K562 (cell line): ENCODE data around the gene ZBTB48. TPM values are rescaled to one million over a fixed set of nuclear protein-coding genes. Genes with fewer than 3 reads are reported as not detected.
A peak's percentile ranks its signal among the peaks of the same experiment; 100 is the strongest.

Source experiments
- ARID2 ChIP-seq: fragments of 450-650 bp; IDR thresholded peaks from 2 replicates; pipeline ENCODE4 v1.6.1; 2017; ENCODE audit warnings: antibody characterized with exemption, mild to moderate bottlenecking
- CCAR2 ChIP-seq: fragments of 200-400 bp; formaldehyde crosslinking; IDR thresholded peaks from 2 replicates; pipeline ENCODE4 v1.6.1; 2017; ENCODE audit warnings: mild to moderate bottlenecking, low read depth, low read length
- DACH1 ChIP-seq: fragments of 450-650 bp; IDR thresholded peaks from 2 replicates; pipeline ENCODE4 v1.6.1; 2018; ENCODE audit not compliant: partially characterized antibody
- EP400 ChIP-seq: fragments of 450-650 bp; IDR thresholded peaks from 2 replicates; pipeline ENCODE4 v1.6.1; 2017; ENCODE audit warnings: antibody characterized with exemption, mild to moderate bottlenecking, moderate library complexity
- ESRRB ChIP-seq: fragments of 250-450 bp; sonication (Bioruptor Pico); IDR thresholded peaks from 2 replicates; pipeline ENCODE4 v1.5.0; 2020; ENCODE audit warnings: mild to moderate bottlenecking, moderate library complexity, borderline replicate concordance
- HDAC2 ChIP-seq: fragments of 450-650 bp; IDR thresholded peaks from 2 replicates; pipeline ENCODE4 v1.6.1; 2016; ENCODE audit warnings: mild to moderate bottlenecking
- MBD2 ChIP-seq: sonication (generic); IDR thresholded peaks from 2 replicates; pipeline ENCODE4 v1.6.1; 2016; ENCODE audit warnings: low read depth, borderline replicate concordance
- MIER1 ChIP-seq: fragments of 450-650 bp; IDR thresholded peaks from 2 replicates; pipeline ENCODE4 v1.6.1; 2016; ENCODE audit warnings: antibody characterized with exemption, mild to moderate bottlenecking, low read depth
- PTRF ChIP-seq: fragments of 450-650 bp; IDR thresholded peaks from 2 replicates; pipeline ENCODE4 v1.6.1; 2016; ENCODE audit warnings: mild to moderate bottlenecking, missing genetic modification characterization, missing compliant biosample characterization
- RB1 ChIP-seq: fragments of 450-650 bp; IDR thresholded peaks from 2 replicates; pipeline ENCODE4 v1.6.1; 2017; ENCODE audit warnings: low read depth, mild to moderate bottlenecking
- RBM34 ChIP-seq: fragments of 200-400 bp; formaldehyde crosslinking; IDR thresholded peaks from 2 replicates; pipeline ENCODE4 v1.6.1; 2018; ENCODE audit warnings: low read length, borderline replicate concordance; ENCODE audit not compliant: insufficient read depth
- SNIP1 ChIP-seq: fragments of 450-650 bp; IDR thresholded peaks from 2 replicates; pipeline ENCODE4 v1.7.1; 2017; ENCODE audit warnings: low read depth, mild to moderate bottlenecking
- SPI1 ChIP-seq: IDR thresholded peaks from 2 replicates; pipeline ENCODE4 v1.6.1; 2011; ENCODE audit warnings: low read depth, low read length, control low read depth, borderline replicate concordance
- ZNF408 ChIP-seq: fragments of 250-450 bp; sonication (Bioruptor Pico); IDR thresholded peaks from 2 replicates; pipeline ENCODE4 v1.4.0; 2020; ENCODE audit warnings: low read depth, mild to moderate bottlenecking, moderate library complexity
- ZNF830 ChIP-seq: fragments of 250-450 bp; sonication (Bioruptor Pico); IDR thresholded peaks from 2 replicates; pipeline ENCODE4 v1.5.0; 2021; ENCODE audit warnings: mild to moderate bottlenecking
- polyA plus RNA-seq, 8 experiments: library from polyadenylated mRNA; depleted of rRNA in 4 of 8; stranded (reverse) in 5 of 8; unstranded in 3 of 8; fragments of >200 nt; fragmentation: Nextera tagmentation in 2 of 8; fragmentation: Illumina TruSeq in 1 of 8; extraction: Ambion mirVana in 2 of 8; extraction: Trizol in 1 of 8; gene quantifications; 2 replicates each; pipeline versions ENCODE4 v1.2.1 to v1.2.3, GENCODE V29; 2011 to 2014; ENCODE audit warnings: inconsistent platforms in 1 of 8, missing spikeins in 1 of 8
- total RNA-seq, 7 experiments: library from RNA; depleted of rRNA in 6 of 7; stranded (reverse); fragments of >200 nt in 6 of 7; fragmentation: Illumina TruSeq in 2 of 7; extraction: Trizol in 2 of 7; gene quantifications; 2 replicates each; pipeline versions ENCODE4 v1.2.1 to v1.2.3, GENCODE V29; 2011 to 2021; ENCODE audit warnings: low replicate concordance in 1 of 7
- TF ChIP-seq, protein P1 (sequence below): fragments of 450-650 bp; IDR thresholded peaks from 2 replicates; pipeline ENCODE4 v1.7.0; 2016; ENCODE audit warnings: borderline replicate concordance
- TF ChIP-seq, protein P2 (sequence below): fragments of 450-650 bp; formaldehyde crosslinking; IDR thresholded peaks from 2 replicates; pipeline ENCODE4 v1.4.0; 2020; ENCODE audit warnings: mild to moderate bottlenecking, moderate library complexity
- TF ChIP-seq, protein P3 (sequence below): sonication (generic); formaldehyde crosslinking; IDR thresholded peaks from 2 replicates; pipeline ENCODE4 v1.8.0; 2022; ENCODE audit warnings: missing genetic modification reagents, mild to moderate bottlenecking, borderline replicate concordance
- TF ChIP-seq, protein P4 (sequence below): sonication (generic); formaldehyde crosslinking; IDR thresholded peaks from 2 replicates; pipeline ENCODE4 v1.8.1; 2023; ENCODE audit warnings: mild to moderate bottlenecking, missing genetic modification reagents
- TF ChIP-seq, protein P5 (sequence below), 2 experiments: IDR thresholded peaks; 2 replicates each; pipeline ENCODE4 v1.6.1; 2012; ENCODE audit warnings: improper control_type of control experiment in 2 of 2, low read depth in 2 of 2, low read length in 2 of 2, borderline replicate concordance in 1 of 2

The ZBTB48 gene
- total and polyA plus RNA-seq, 9 of the 15 experiments (the other 6 are each of a cell fraction or from before 2014, with no cell fraction given), result 1.9 to 66.9 (median 29.5) TPM

DNA sequence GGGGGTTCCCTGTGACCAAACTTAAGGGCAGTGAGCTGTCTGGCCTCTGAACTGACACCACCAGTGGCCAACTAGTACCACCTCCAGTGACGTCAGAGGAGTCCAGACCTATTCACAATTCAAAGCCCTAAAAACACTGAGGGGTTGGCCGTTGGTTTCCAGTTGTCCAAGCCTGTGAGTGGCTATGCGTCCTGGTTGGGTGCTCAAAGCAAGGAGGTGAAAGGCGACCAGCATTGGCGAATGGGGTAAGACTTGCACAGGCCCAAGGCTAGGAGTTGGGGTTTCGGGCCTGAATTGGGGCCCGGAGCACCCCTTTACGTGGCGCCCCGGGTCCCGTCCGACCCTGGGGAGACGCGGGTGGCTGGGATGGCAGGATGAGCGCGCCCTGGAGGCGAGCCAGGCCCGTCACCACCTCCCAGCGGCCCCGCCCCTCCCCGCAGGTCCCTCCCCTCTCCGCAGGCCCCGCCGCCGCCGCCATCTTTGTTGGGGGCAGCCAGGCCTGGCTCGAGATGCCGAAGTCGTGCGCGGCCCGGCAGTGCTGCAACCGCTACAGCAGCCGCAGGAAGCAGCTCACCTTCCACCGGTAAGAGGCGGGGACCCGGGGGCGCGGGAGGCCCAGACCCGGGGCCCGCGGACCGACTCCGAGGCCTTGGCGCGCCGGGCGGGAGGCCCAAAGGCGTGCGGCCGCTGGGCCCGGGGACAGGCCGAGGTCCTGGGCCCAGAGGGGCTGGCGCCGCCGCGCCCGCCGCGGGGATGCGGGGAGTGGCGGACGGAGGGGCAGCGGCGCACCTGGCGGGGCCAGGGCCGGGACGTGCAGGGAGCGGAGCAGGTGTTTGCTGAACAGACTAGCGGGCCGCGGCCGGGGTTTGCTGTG, 45.2 kb downstream of the ZBTB48 start, which contains the start of gene THAP3 (continued):
- no peak for TF ChIP-seq SPI1
- TF ChIP-seq, protein P1, sequence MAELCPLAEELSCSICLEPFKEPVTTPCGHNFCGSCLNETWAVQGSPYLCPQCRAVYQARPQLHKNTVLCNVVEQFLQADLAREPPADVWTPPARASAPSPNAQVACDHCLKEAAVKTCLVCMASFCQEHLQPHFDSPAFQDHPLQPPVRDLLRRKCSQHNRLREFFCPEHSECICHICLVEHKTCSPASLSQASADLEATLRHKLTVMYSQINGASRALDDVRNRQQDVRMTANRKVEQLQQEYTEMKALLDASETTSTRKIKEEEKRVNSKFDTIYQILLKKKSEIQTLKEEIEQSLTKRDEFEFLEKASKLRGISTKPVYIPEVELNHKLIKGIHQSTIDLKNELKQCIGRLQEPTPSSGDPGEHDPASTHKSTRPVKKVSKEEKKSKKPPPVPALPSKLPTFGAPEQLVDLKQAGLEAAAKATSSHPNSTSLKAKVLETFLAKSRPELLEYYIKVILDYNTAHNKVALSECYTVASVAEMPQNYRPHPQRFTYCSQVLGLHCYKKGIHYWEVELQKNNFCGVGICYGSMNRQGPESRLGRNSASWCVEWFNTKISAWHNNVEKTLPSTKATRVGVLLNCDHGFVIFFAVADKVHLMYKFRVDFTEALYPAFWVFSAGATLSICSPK, result no peak
- no peak for TF ChIP-seq MIER1
- TF ChIP-seq ZNF408 (CRISPR knock-in tag), result no peak
- peak; percentile 85 for TF ChIP-seq MBD2
- TF ChIP-seq EP400, result peak; percentile 55; the same call in 1 of the 2 replicates
- TF ChIP-seq ESRRB (CRISPR knock-in tag), result no peak
- TF ChIP-seq, protein P2, sequence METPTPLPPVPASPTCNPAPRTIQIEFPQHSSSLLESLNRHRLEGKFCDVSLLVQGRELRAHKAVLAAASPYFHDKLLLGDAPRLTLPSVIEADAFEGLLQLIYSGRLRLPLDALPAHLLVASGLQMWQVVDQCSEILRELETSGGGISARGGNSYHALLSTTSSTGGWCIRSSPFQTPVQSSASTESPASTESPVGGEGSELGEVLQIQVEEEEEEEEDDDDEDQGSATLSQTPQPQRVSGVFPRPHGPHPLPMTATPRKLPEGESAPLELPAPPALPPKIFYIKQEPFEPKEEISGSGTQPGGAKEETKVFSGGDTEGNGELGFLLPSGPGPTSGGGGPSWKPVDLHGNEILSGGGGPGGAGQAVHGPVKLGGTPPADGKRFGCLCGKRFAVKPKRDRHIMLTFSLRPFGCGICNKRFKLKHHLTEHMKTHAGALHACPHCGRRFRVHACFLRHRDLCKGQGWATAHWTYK (CRISPR knock-in tag), result peak; percentile 25; the same call in 1 of the 2 replicates
- TF ChIP-seq SNIP1, result no peak
- TF ChIP-seq DACH1, result no peak
- TF ChIP-seq PTRF, result no peak
- TF ChIP-seq, protein P3, sequence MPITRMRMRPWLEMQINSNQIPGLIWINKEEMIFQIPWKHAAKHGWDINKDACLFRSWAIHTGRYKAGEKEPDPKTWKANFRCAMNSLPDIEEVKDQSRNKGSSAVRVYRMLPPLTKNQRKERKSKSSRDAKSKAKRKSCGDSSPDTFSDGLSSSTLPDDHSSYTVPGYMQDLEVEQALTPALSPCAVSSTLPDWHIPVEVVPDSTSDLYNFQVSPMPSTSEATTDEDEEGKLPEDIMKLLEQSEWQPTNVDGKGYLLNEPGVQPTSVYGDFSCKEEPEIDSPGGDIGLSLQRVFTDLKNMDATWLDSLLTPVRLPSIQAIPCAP (CRISPR knock-in tag), result no peak
- 0 out of 2 replicates have a peak, but pooled peaks have one; percentile 65 for TF ChIP-seq HDAC2
- TF ChIP-seq RBM34, result no peak
- no peak for TF ChIP-seq ZNF830 (CRISPR knock-in tag)
- TF ChIP-seq, protein P4, sequence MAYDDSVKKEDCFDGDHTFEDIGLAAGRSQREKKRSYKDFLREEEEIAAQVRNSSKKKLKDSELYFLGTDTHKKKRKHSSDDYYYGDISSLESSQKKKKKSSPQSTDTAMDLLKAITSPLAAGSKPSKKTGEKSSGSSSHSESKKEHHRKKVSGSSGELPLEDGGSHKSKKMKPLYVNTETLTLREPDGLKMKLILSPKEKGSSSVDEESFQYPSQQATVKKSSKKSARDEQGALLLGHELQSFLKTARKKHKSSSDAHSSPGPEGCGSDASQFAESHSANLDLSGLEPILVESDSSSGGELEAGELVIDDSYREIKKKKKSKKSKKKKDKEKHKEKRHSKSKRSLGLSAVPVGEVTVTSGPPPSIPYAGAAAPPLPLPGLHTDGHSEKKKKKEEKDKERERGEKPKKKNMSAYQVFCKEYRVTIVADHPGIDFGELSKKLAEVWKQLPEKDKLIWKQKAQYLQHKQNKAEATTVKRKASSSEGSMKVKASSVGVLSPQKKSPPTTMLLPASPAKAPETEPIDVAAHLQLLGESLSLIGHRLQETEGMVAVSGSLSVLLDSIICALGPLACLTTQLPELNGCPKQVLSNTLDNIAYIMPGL, result 0 out of 2 replicates have a peak, but pooled peaks have one; percentile 41
- TF ChIP-seq RB1, result peak; percentile 60
- TF ChIP-seq, protein P5, sequence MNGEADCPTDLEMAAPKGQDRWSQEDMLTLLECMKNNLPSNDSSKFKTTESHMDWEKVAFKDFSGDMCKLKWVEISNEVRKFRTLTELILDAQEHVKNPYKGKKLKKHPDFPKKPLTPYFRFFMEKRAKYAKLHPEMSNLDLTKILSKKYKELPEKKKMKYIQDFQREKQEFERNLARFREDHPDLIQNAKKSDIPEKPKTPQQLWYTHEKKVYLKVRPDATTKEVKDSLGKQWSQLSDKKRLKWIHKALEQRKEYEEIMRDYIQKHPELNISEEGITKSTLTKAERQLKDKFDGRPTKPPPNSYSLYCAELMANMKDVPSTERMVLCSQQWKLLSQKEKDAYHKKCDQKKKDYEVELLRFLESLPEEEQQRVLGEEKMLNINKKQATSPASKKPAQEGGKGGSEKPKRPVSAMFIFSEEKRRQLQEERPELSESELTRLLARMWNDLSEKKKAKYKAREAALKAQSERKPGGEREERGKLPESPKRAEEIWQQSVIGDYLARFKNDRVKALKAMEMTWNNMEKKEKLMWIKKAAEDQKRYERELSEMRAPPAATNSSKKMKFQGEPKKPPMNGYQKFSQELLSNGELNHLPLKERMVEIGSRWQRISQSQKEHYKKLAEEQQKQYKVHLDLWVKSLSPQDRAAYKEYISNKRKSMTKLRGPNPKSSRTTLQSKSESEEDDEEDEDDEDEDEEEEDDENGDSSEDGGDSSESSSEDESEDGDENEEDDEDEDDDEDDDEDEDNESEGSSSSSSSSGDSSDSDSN (IDR thresholded peaks at IDR 0.05; ENCODE audit: borderline replicate concordance in 1 of 2, low read depth in 2 of 2, low read length in 2 of 2), result peak in 1 of 2 experiments; percentile 91; a peak in 3 of 4 replicates
- TF ChIP-seq ARID2, result no peak
- no peak for TF ChIP-seq CCAR2
